MM.1S (cell line): ENCODE data around the gene GPC3.

ENCODE experiments used
- DNase-seq: peaks from one replicate; pipeline ENCODE4 v3.0.0-alpha.2; 2015
- H2AFZ ChIP-seq: fragments of 300-600 bp; sonication (generic); 2 replicates; pipeline ENCODE4 v1.6.0; 2016; ENCODE audit warnings: antibody characterized with exemption, low read length
- H3F3A ChIP-seq: fragments of 300-600 bp; sonication (generic); 2 replicates; pipeline ENCODE4 v1.6.1; 2016; ENCODE audit warnings: mild to moderate bottlenecking, antibody characterized with exemption, low read length, moderate library complexity, mixed read lengths; ENCODE audit not compliant: insufficient read depth
- H3K27ac ChIP-seq: fragments of 300-600 bp; sonication (generic); 2 replicates; pipeline ENCODE4 v1.5.1; 2016; ENCODE audit warnings: mild to moderate bottlenecking, low read length
- H3K27me3 ChIP-seq: fragments of 300-600 bp; sonication (generic); replicated peaks from 2 replicates; pipeline ENCODE4 v1.6.0; 2016; ENCODE audit warnings: low read length; ENCODE audit not compliant: insufficient read depth
- H3K36me3 ChIP-seq: fragments of 300-600 bp; sonication (generic); replicated peaks from 2 replicates; pipeline ENCODE4 v1.6.1; 2016; ENCODE audit warnings: mild to moderate bottlenecking, low read length, mixed read lengths; ENCODE audit not compliant: insufficient read depth
- H3K4me1 ChIP-seq: fragments of 300-600 bp; sonication (generic); 2 replicates; pipeline ENCODE4 v1.6.1; 2016; ENCODE audit warnings: low read length, mixed read lengths
- H3K4me2 ChIP-seq: fragments of 300-600 bp; sonication (generic); 2 replicates; pipeline ENCODE4 v1.6.0; 2016; ENCODE audit warnings: low read depth, low read length
- H3K4me3 ChIP-seq: fragments of 300-600 bp; sonication (generic); 2 replicates; pipeline ENCODE4 v1.5.1; 2016; ENCODE audit warnings: low read length, mixed read lengths
- H3K79me2 ChIP-seq: fragments of 300-600 bp; sonication (generic); 2 replicates; pipeline ENCODE4 v1.6.1; 2016; ENCODE audit warnings: mixed run types, low read length, mixed read lengths
- H3K9ac ChIP-seq: fragments of 300-600 bp; sonication (generic); 2 replicates; pipeline ENCODE4 v1.6.1; 2016; ENCODE audit warnings: low read length, mixed read lengths
- H3K9me2 ChIP-seq: fragments of 300-600 bp; sonication (generic); replicated peaks from 2 replicates; pipeline ENCODE4 v1.6.1; 2016; ENCODE audit warnings: mild to moderate bottlenecking, low read length, mixed read lengths; ENCODE audit not compliant: insufficient read depth
- H3K9me3 ChIP-seq: fragments of 300-600 bp; sonication (generic); replicated peaks from 2 replicates; pipeline ENCODE4 v1.6.1; 2016; ENCODE audit warnings: mild to moderate bottlenecking, low read length, mixed read lengths; ENCODE audit not compliant: insufficient read depth
- H4K20me1 ChIP-seq: fragments of 300-600 bp; sonication (generic); 2 replicates; pipeline ENCODE4 v1.6.1; 2016; ENCODE audit warnings: mild to moderate bottlenecking, low read length, moderate library complexity, mixed read lengths; ENCODE audit not compliant: insufficient read depth
- EZH2 ChIP-seq: fragments of 300-600 bp; sonication (generic); optimal IDR thresholded peaks from 2 replicates; pipeline ENCODE3; 2017; ENCODE audit warnings: low read depth, mild to moderate bottlenecking, antibody characterized with exemption, low read length, mixed read lengths
- EZH2phosphoT487 ChIP-seq: fragments of 300-600 bp; sonication (generic); IDR thresholded peaks from 2 replicates; pipeline ENCODE4 v1.6.1; 2018; ENCODE audit warnings: antibody characterized with exemption, low read length
- TF ChIP-seq, protein P1 (sequence below): fragments of 300-600 bp; sonication (generic); IDR thresholded peaks from 2 replicates; pipeline ENCODE4 v1.5.1; 2016; ENCODE audit warnings: antibody characterized with exemption, low read length, mixed read lengths

GPC3 gene

DNA sequence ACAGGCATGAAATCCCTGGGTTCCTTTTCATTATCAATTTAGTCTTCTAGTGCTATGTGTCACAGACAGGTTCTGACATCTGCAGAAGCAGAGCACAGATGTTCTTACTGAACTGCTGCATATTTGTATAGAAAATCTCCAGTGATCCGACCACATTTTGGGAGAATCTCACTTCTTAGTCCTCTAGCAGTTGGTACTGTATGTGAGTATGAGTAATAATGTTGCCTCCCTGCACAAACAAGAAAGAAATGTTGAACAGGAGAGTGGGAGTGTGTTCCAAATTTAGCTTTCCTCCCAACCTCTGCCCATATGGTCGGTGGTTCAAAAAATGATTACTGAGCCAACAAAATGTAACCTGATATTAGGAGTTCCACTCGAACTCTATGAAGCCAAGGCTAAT lies 404.8 kb downstream of the GPC3 start:
- no peak overlapping the region for H3K4me3 ChIP-seq
- no peak for DNase-seq
- H2AFZ ChIP-seq = no peak overlapping the region
- no peaks in the 10 kb centered on the region for H3K79me2 ChIP-seq
- no peaks in the 10 kb centered on the region for H3K27me3 ChIP-seq
- H3K4me1 ChIP-seq = no peaks in the 10 kb centered on the region
- no peak overlapping the region for H3K9ac ChIP-seq
- H3K9me2 ChIP-seq = no peaks in the 10 kb centered on the region
- no peak overlapping the region for H3K27ac ChIP-seq
- no peaks in the 10 kb centered on the region for H3K9me3 ChIP-seq
- no peaks in the 10 kb centered on the region for H3F3A ChIP-seq
- no peaks in the 10 kb centered on the region for H4K20me1 ChIP-seq
- H3K36me3 ChIP-seq = no peaks in the 10 kb centered on the region
- TF ChIP-seq, protein P1, sequence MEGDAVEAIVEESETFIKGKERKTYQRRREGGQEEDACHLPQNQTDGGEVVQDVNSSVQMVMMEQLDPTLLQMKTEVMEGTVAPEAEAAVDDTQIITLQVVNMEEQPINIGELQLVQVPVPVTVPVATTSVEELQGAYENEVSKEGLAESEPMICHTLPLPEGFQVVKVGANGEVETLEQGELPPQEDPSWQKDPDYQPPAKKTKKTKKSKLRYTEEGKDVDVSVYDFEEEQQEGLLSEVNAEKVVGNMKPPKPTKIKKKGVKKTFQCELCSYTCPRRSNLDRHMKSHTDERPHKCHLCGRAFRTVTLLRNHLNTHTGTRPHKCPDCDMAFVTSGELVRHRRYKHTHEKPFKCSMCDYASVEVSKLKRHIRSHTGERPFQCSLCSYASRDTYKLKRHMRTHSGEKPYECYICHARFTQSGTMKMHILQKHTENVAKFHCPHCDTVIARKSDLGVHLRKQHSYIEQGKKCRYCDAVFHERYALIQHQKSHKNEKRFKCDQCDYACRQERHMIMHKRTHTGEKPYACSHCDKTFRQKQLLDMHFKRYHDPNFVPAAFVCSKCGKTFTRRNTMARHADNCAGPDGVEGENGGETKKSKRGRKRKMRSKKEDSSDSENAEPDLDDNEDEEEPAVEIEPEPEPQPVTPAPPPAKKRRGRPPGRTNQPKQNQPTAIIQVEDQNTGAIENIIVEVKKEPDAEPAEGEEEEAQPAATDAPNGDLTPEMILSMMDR = no peak
- TF ChIP-seq EZH2phosphoT487 (no peak), EZH2 (no peak)
- no peak overlapping the region for H3K4me2 ChIP-seq

DNA sequence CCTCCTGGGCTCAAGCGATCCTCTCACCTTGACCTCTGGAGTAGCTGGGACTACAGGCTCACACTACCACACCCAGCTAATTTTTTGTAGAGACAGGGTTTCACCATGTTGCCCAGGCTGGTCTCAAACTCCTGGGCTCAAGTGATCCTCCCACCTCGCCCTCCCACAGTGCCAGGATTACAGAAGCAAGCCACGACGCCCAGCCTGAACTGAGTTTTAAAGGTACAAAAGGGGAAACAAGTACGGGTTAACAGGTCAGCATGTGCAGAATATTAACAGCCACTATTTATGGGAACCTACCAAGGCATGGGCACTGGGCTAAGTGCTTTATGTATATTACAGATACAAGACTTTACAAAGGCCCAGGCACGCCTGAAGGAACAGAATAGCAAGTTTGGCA lies 405.8 kb downstream of the GPC3 start:
- Histone ChIP-seq H3K27me3 (no peaks in the 10 kb centered on the region), H3K9me2 (no peaks in the 10 kb centered on the region), H4K20me1 (no peaks in the 10 kb centered on the region), H2AFZ (no peak overlapping the region), H3F3A (no peaks in the 10 kb centered on the region), H3K27ac (no peak overlapping the region), H3K4me2 (no peak overlapping the region), H3K4me3 (no peak overlapping the region), H3K36me3 (no peaks in the 10 kb centered on the region), H3K4me1 (no peaks in the 10 kb centered on the region), H3K79me2 (no peaks in the 10 kb centered on the region), H3K9me3 (no peaks in the 10 kb centered on the region), H3K9ac (no peak overlapping the region)
- no peak for TF ChIP-seq EZH2phosphoT487
- TF ChIP-seq, protein P1 = no peak
- no peak for TF ChIP-seq EZH2
- no peak for DNase-seq

DNA sequence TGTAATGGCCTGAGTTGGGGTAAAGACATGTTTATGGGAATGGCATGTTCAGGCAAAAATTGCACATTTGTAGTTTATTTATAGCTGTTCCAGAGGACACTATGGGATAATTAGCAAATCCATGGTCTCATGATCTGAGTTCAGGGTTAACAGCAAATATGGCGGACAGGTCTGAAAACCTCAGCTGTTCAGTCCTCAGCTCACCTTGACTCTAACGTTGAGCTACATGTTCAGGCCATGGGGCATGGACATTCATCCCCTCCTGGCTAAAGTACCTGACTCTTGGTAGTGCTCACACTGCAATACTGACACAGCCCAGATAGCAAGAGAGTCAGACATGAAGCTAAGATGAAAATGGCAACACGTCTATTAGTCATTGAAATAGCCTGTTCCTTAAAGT lies 408.5 kb downstream of the GPC3 start:
- no peak overlapping the region for H3K27ac ChIP-seq
- no peak for DNase-seq
- no peaks in the 10 kb centered on the region for H3K4me1 ChIP-seq
- H3K79me2 ChIP-seq = no peaks in the 10 kb centered on the region
- TF ChIP-seq EZH2phosphoT487 (no peak), EZH2 (no peak)
- TF ChIP-seq, protein P1 = no peak
- H3K36me3 ChIP-seq = no peaks in the 10 kb centered on the region
- H3K4me2 ChIP-seq = no peak overlapping the region
- H3K9me2 ChIP-seq = no peaks in the 10 kb centered on the region
- H4K20me1 ChIP-seq = no peaks in the 10 kb centered on the region
- no peaks in the 10 kb centered on the region for H3K9me3 ChIP-seq
- no peak overlapping the region for H2AFZ ChIP-seq
- no peak overlapping the region for H3K4me3 ChIP-seq
- H3K27me3 ChIP-seq = no peaks in the 10 kb centered on the region
- no peak overlapping the region for H3K9ac ChIP-seq
- no peaks in the 10 kb centered on the region for H3F3A ChIP-seq
